DND-41 (cell line): ENCODE data around the gene DSCAML1.

Experiments used
- ATAC-seq: fragments of 200-7000 bp; cut with Tn5 transposase; 3 replicates; pipeline ENCODE4 v1.9.1; 2021; ENCODE audit warnings: low read depth; ENCODE audit not compliant: insufficient read depth
- DNase-seq: peaks from one replicate; pipeline ENCODE4 v3.0.0-alpha.2; 2020
- H2AFZ ChIP-seq: 2 replicates; pipeline ENCODE4 v1.6.0; 2012; ENCODE audit warnings: low read depth, low read length
- H3K27ac ChIP-seq: 2 replicates; pipeline ENCODE4 v1.5.1; 2012; ENCODE audit warnings: low read length, inconsistent platforms
- H3K27me3 ChIP-seq: fragments of 200-600 bp; sonication (generic); 2 replicates; pipeline ENCODE4 v1.6.0; 2012; ENCODE audit warnings: low read length, mild to moderate bottlenecking, inconsistent platforms; ENCODE audit not compliant: insufficient read depth, poor library complexity
- H3K36me3 ChIP-seq: 2 replicates; pipeline ENCODE4 v1.5.1; 2012; ENCODE audit warnings: low read length, inconsistent platforms; ENCODE audit not compliant: insufficient read depth
- H3K4me1 ChIP-seq: 2 replicates; pipeline ENCODE4 v1.5.1; 2012; ENCODE audit warnings: mild to moderate bottlenecking, low read length; ENCODE audit not compliant: insufficient read depth
- H3K4me2 ChIP-seq: 2 replicates; pipeline ENCODE4 v1.6.0; 2012; ENCODE audit warnings: mild to moderate bottlenecking, moderate library complexity, low read length, inconsistent platforms; ENCODE audit not compliant: insufficient read depth
- H3K4me3 ChIP-seq, 2 experiments: fragments of 200-600 bp in 1 of 2; shearing (Covaris generic) in 1 of 2; 2 replicates each; pipeline ENCODE4 v1.5.1; 2012 to 2016; ENCODE audit warnings: inconsistent platforms in 2 of 2, low read length in 2 of 2, mild to moderate bottlenecking in 2 of 2, low read depth in 1 of 2, moderate library complexity in 1 of 2
- H3K79me2 ChIP-seq: 2 replicates; pipeline ENCODE4 v1.6.0; 2012; ENCODE audit warnings: low read length, inconsistent platforms; ENCODE audit not compliant: insufficient read depth
- H3K9ac ChIP-seq: 2 replicates; pipeline ENCODE4 v1.6.0; 2012; ENCODE audit warnings: low read depth, mild to moderate bottlenecking, inconsistent platforms, low read length, moderate library complexity
- H3K9me3 ChIP-seq: 2 replicates; pipeline ENCODE4 v1.5.1; 2012; ENCODE audit warnings: low read length, moderate library complexity, mild to moderate bottlenecking, inconsistent platforms; ENCODE audit not compliant: insufficient read depth, severe bottlenecking
- H4K20me1 ChIP-seq: 2 replicates; pipeline ENCODE4 v1.6.0; 2012; ENCODE audit warnings: low read length; ENCODE audit not compliant: insufficient read depth
- CTCF ChIP-seq: IDR thresholded peaks from 2 replicates; pipeline ENCODE4 v1.5.1; 2012; ENCODE audit warnings: borderline replicate concordance, low read length, moderate library complexity, mild to moderate bottlenecking; ENCODE audit not compliant: poor library complexity, severe bottlenecking; ENCODE audit errors: extremely low read depth
- EZH2 ChIP-seq: IDR thresholded peaks from 3 replicates; pipeline ENCODE4 v1.6.1; 2012; ENCODE audit warnings: borderline replicate concordance, low read depth, mild to moderate bottlenecking, moderate library complexity, low read length, inconsistent platforms; ENCODE audit not compliant: severe bottlenecking

The DSCAML1 gene

DNA sequence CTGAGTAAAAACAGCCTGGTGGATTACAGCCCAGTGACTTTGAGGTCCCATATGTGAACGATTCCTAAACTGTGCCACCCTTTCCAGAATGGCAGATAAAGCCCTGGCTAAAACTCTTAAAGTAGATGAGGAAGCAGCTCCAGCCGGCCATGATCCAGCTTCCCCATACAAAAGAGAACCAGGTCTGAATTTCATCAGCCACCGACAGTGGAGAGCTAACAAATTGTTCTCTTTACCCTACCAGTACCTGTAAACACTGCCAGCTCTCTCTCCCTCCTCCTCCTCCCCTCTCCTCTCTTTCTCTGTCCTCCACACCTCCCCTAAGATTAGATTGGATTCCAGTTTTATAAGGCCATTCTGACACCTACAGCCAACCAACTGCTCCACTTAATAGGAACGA is 176.9 kb downstream of the DSCAML1 start:
- no peak for ATAC-seq
- Histone ChIP-seq H3K79me2 (no peaks in the 10 kb centered on the region), H3K4me3 (no peak overlapping the region), H4K20me1 (no peaks in the 10 kb centered on the region; the same call in 1 of the 2 replicates), H3K4me2 (no peak overlapping the region), H3K36me3 (no peaks in the 10 kb centered on the region), H3K9ac (no peak overlapping the region), H2AFZ (no peak overlapping the region), H3K9me3 (no peaks in the 10 kb centered on the region), H3K4me1 (no peaks in the 10 kb centered on the region), H3K27me3 (no peaks in the 10 kb centered on the region), H3K27ac (no peak overlapping the region)
- no peak for TF ChIP-seq EZH2
- TF ChIP-seq CTCF, result no peak
- DNase-seq, result no peak

GRCh38 chr11:117619661-117620060 is 177.4 kb downstream of the DSCAML1 start:
- H3K36me3 ChIP-seq, result no peaks in the 10 kb centered on the region
- H3K9me3 ChIP-seq, result no peaks in the 10 kb centered on the region
- no peaks in the 10 kb centered on the region for H3K79me2 ChIP-seq
- no peaks in the 10 kb centered on the region for H3K27me3 ChIP-seq
- H3K4me1 ChIP-seq, result no peaks in the 10 kb centered on the region
- H4K20me1 ChIP-seq, result no peaks in the 10 kb centered on the region; the same call in 1 of the 2 replicates
- DNase-seq (no peak), ATAC-seq (no peak)
- no peak overlapping the region for H2AFZ ChIP-seq
- H3K9ac ChIP-seq, result no peak overlapping the region
- no peak overlapping the region for H3K4me2 ChIP-seq
- no peak overlapping the region for H3K4me3 ChIP-seq
- H3K27ac ChIP-seq, result no peak overlapping the region
- TF ChIP-seq CTCF (no peak), EZH2 (no peak)

DNA sequence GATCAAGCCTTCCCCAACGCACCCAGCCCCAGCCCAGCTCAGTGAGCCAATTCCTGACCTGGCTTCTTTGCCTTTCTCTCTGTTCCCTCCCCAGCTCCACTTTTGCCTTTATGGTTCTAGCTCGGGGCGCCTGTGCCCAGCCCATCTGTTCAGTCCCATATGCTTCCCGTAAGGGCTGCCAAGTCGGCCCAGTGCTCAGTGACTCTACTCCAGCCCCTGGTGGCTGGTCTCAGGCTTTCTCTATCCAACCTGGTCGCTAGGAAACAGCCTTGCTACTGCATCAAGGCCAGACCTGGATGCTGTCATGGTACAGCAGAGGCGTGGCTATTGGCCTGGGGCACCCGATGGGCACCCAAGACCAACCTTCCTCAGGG is 178.0 kb downstream of the DSCAML1 start:
- Histone ChIP-seq H3K4me1 (no peaks in the 10 kb centered on the region), H3K36me3 (no peaks in the 10 kb centered on the region), H3K27ac (no peak overlapping the region), H2AFZ (no peak overlapping the region), H3K9me3 (no peaks in the 10 kb centered on the region), H3K27me3 (no peaks in the 10 kb centered on the region), H4K20me1 (no peaks in the 10 kb centered on the region; the same call in 1 of the 2 replicates), H3K79me2 (no peaks in the 10 kb centered on the region), H3K9ac (no peak overlapping the region), H3K4me2 (no peak overlapping the region), H3K4me3 (no peak overlapping the region)
- no peak for DNase-seq
- TF ChIP-seq EZH2 (no peak), CTCF (no peak)
- no peak for ATAC-seq

GRCh38 chr11:117618302-117618981 is 178.6 kb downstream of the DSCAML1 start:
- Histone ChIP-seq H3K4me3 (no peak overlapping the region), H3K27me3 (no peaks in the 10 kb centered on the region), H3K4me1 (no peaks in the 10 kb centered on the region), H3K9ac (no peak overlapping the region), H3K27ac (no peak overlapping the region), H3K9me3 (no peaks in the 10 kb centered on the region), H3K36me3 (no peaks in the 10 kb centered on the region), H2AFZ (no peak overlapping the region), H4K20me1 (no peaks in the 10 kb centered on the region; the same call in 1 of the 2 replicates), H3K4me2 (no peak overlapping the region), H3K79me2 (no peaks in the 10 kb centered on the region)
- no peak for DNase-seq
- TF ChIP-seq EZH2, result no peak
- no peak for TF ChIP-seq CTCF
- ATAC-seq, result no peak
